Neural cell (in vitro differentiated cells): ENCODE results near the gene DOK7. TPM values are rescaled to one million over a fixed set of nuclear protein-coding genes. Genes with fewer than 3 reads are reported as not detected.

ENCODE experiments used
- H2AFZ ChIP-seq: fragments of 200-600, 300-800 bp; sonication (generic), shearing (Covaris generic); 2 replicates; pipeline ENCODE4 v1.6.0; 2014; ENCODE audit warnings: low read depth, mild to moderate bottlenecking, antibody characterized with exemption, low read length, moderate library complexity
- H3F3A ChIP-seq: fragments of 200-600 bp; shearing (Covaris generic); 2 replicates; pipeline ENCODE4 v1.6.1; 2016; ENCODE audit warnings: mild to moderate bottlenecking, moderate library complexity, mixed read lengths, antibody characterized with exemption, low read length; ENCODE audit not compliant: insufficient read depth, poor library complexity, severe bottlenecking
- H3K27ac ChIP-seq: fragments of 200-600, 300-800 bp; sonication (generic), shearing (Covaris generic); 2 replicates; pipeline ENCODE4 v1.5.1; 2014; ENCODE audit warnings: mild to moderate bottlenecking, low read length, moderate library complexity
- H3K27me3 ChIP-seq: fragments of 300-800, 200-600 bp; sonication (generic), shearing (Covaris generic); 2 replicates; pipeline ENCODE4 v1.6.0; 2014; ENCODE audit warnings: mild to moderate bottlenecking, low read depth, low read length, moderate library complexity; ENCODE audit not compliant: insufficient read depth
- H3K36me3 ChIP-seq: fragments of 300-800, 200-600 bp; sonication (generic), shearing (Covaris generic); 2 replicates; pipeline ENCODE4 v1.5.1; 2014; ENCODE audit warnings: mild to moderate bottlenecking, antibody characterized with exemption, low read length, moderate library complexity; ENCODE audit not compliant: insufficient read depth
- H3K4me2 ChIP-seq: fragments of 300-800, 200-600 bp; sonication (generic), shearing (Covaris generic); 2 replicates; pipeline ENCODE4 v1.6.0; 2014; ENCODE audit warnings: mild to moderate bottlenecking, low read length
- H3K4me3 ChIP-seq: fragments of 300-800, 200-600 bp; sonication (generic), shearing (Covaris generic); 2 replicates; pipeline ENCODE4 v1.5.1; 2014; ENCODE audit warnings: mild to moderate bottlenecking, low read length, moderate library complexity
- H3K79me2 ChIP-seq: fragments of 200-600 bp; shearing (Covaris generic); replicated peaks from 2 replicates; pipeline ENCODE4 v1.6.0; 2014; ENCODE audit warnings: mild to moderate bottlenecking, low read length, moderate library complexity; ENCODE audit not compliant: insufficient read depth
- H3K9ac ChIP-seq: fragments of 300-800, 200-600 bp; sonication (generic), shearing (Covaris generic); 2 replicates; pipeline ENCODE4 v1.6.1; 2016; ENCODE audit warnings: mild to moderate bottlenecking, low read length, mixed read lengths
- H3K9me2 ChIP-seq: fragments of 200-600 bp; shearing (Covaris generic); 2 replicates; pipeline ENCODE4 v1.6.1; 2016; ENCODE audit warnings: mild to moderate bottlenecking, low read length, mixed read lengths; ENCODE audit not compliant: insufficient read depth
- H3K9me3 ChIP-seq: fragments of 200-600, 300-800 bp; sonication (generic), shearing (Covaris generic); 2 replicates; pipeline ENCODE4 v1.6.1; 2016; ENCODE audit warnings: mild to moderate bottlenecking, mixed run types, low read length, moderate library complexity, mixed read lengths
- H4K20me1 ChIP-seq: fragments of 200-600 bp; shearing (Covaris generic); 2 replicates; pipeline ENCODE4 v1.6.1; 2016; ENCODE audit warnings: mild to moderate bottlenecking, mixed run types; ENCODE audit not compliant: insufficient read depth
- EP300 ChIP-seq: fragments of 450-650 bp; conservative IDR thresholded peaks from 2 replicates; pipeline ENCODE4 v1.6.1; 2014; ENCODE audit warnings: antibody characterized with exemption, mild to moderate bottlenecking, moderate library complexity; ENCODE audit not compliant: poor library complexity, severe bottlenecking
- EZH2 ChIP-seq: fragments of 200-600, 300-800 bp; shearing (Covaris generic), sonication (generic); IDR thresholded peaks from 2 replicates; pipeline ENCODE4 v1.6.1; 2014; ENCODE audit warnings: antibody characterized with exemption, low read length, borderline replicate concordance, mild to moderate bottlenecking; ENCODE audit not compliant: insufficient read depth, poor library complexity, severe bottlenecking
- MXI1 ChIP-seq: fragments of 450-650 bp; conservative IDR thresholded peaks from 2 replicates; pipeline ENCODE4 v1.6.1; 2014; ENCODE audit warnings: antibody characterized with exemption, mild to moderate bottlenecking; ENCODE audit not compliant: poor library complexity, severe bottlenecking
- POLR2AphosphoS5 ChIP-seq: IDR thresholded peaks from 2 replicates; pipeline ENCODE4 v1.6.1; 2012
- RAD21 ChIP-seq: fragments of 450-650 bp; conservative IDR thresholded peaks from 2 replicates; pipeline ENCODE4 v1.6.1; 2014; ENCODE audit warnings: antibody characterized with exemption, mild to moderate bottlenecking, moderate library complexity
- REST ChIP-seq: IDR thresholded peaks from 2 replicates; pipeline ENCODE4 v1.6.1; 2012; ENCODE audit warnings: borderline replicate concordance
- SMC3 ChIP-seq: fragments of 450-650 bp; conservative IDR thresholded peaks from 2 replicates; pipeline ENCODE4 v1.6.1; 2014; ENCODE audit warnings: antibody characterized with exemption, mild to moderate bottlenecking, moderate library complexity; ENCODE audit not compliant: poor library complexity
- TAF1 ChIP-seq: IDR thresholded peaks from 2 replicates; pipeline ENCODE4 v1.6.1; 2012; ENCODE audit warnings: low read depth
- polyA plus RNA-seq: library from polyadenylated mRNA; depleted of rRNA; stranded (reverse); fragments of >200 nt; gene quantifications from 2 replicates; pipeline ENCODE4 v1.2.3, GENCODE V29; 2014
- TF ChIP-seq, protein P1 (sequence below): fragments of 450-650 bp; IDR thresholded peaks from 2 replicates; pipeline ENCODE4 v1.5.1; 2014; ENCODE audit warnings: antibody characterized with exemption, mild to moderate bottlenecking, moderate library complexity; ENCODE audit not compliant: poor library complexity, severe bottlenecking

DOK7 gene
- polyA plus RNA-seq, 1 donor from 2014 or later = 0.66 TPM

DNA sequence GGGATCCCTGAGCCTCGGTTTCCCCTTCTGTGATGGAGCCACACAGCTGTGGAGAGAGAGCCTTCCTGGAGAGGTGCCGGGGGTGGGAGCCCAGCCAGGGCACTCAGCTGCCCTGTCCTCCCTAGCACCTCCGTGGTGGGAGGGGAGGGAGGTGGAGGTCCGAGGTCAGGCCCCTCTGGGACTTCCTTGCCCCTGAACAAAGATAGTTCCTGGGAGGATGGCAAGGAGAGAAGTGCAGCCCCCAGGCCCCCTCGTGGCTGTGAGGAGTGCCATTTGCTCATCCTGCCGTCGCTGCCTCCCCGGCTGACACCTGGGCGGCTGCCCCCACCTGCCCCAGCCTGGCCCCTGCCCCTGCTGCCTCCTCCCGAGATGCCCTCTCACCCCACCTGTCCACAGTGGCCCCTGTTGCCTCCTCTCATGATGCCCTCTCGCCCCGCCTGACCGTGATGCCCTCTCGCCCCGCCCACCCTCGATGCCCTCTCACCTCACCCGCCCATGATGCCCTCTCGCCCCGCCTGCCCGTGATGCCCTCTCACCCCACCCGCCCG is 12.7 kb downstream of the DOK7 start:
- TF ChIP-seq POLR2AphosphoS5 (no peak), EP300 (no peak), TAF1 (no peak), REST (no peak)
- TF ChIP-seq, protein P1, sequence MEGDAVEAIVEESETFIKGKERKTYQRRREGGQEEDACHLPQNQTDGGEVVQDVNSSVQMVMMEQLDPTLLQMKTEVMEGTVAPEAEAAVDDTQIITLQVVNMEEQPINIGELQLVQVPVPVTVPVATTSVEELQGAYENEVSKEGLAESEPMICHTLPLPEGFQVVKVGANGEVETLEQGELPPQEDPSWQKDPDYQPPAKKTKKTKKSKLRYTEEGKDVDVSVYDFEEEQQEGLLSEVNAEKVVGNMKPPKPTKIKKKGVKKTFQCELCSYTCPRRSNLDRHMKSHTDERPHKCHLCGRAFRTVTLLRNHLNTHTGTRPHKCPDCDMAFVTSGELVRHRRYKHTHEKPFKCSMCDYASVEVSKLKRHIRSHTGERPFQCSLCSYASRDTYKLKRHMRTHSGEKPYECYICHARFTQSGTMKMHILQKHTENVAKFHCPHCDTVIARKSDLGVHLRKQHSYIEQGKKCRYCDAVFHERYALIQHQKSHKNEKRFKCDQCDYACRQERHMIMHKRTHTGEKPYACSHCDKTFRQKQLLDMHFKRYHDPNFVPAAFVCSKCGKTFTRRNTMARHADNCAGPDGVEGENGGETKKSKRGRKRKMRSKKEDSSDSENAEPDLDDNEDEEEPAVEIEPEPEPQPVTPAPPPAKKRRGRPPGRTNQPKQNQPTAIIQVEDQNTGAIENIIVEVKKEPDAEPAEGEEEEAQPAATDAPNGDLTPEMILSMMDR = no peak
- Histone ChIP-seq H3K9me2 (no peaks in the 10 kb centered on the region), H3K36me3 (no peaks in the 10 kb centered on the region), H3K4me2 (no peak overlapping the region), H3K79me2 (no peaks in the 10 kb centered on the region), H3K4me3 (no peak overlapping the region), H2AFZ (no peak overlapping the region), H3K9me3 (no peaks in the 10 kb centered on the region), H3K9ac (no peak overlapping the region), H3K27ac (no peak overlapping the region), H3F3A (no peaks in the 10 kb centered on the region), H3K27me3 (no peaks in the 10 kb centered on the region), H4K20me1 (no peaks in the 10 kb centered on the region)

DNA sequence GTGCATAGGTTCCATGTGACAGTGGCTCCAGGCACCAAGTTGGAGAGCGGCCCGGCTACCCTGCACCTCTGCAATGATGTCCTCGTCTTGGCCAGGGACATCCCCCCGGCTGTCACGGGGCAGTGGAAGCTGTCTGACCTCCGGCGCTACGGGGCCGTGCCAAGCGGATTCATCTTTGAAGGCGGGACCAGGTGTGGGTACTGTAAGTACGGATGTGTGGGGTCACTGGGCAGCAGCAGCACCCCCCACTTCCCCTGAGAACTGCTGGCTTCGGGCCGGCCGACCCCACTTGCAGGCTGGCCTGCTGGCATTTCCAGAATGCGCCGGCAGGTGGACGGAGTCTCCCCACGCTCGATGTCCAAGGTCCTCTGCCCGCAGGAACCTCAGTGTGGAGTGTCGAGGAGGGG is 13.2 kb downstream of the DOK7 start:
- no peaks in the 10 kb centered on the region for H3K9me3 ChIP-seq
- no peak overlapping the region for H3K27ac ChIP-seq
- H3K4me2 ChIP-seq = no peak overlapping the region
- no peaks in the 10 kb centered on the region for H3K27me3 ChIP-seq
- H3K79me2 ChIP-seq = no peaks in the 10 kb centered on the region
- TF ChIP-seq TAF1 (no peak), REST (no peak), EP300 (no peak), MXI1 (no peak), SMC3 (no peak), EZH2 (no peak), RAD21 (no peak)
- TF ChIP-seq, protein P1 = no peak
- no peak overlapping the region for H3K4me3 ChIP-seq
- H3K9ac ChIP-seq = no peak overlapping the region
- H3K36me3 ChIP-seq = no peaks in the 10 kb centered on the region
- H4K20me1 ChIP-seq = no peaks in the 10 kb centered on the region
- no peaks in the 10 kb centered on the region for H3K9me2 ChIP-seq
- H3F3A ChIP-seq = no peaks in the 10 kb centered on the region
- H2AFZ ChIP-seq = no peak overlapping the region
